Naive thymus-derived CD4-positive, alpha-beta T cell (primary cell): ENCODE measurements around the gene SOX5. TPM values are rescaled to one million over a fixed set of nuclear protein-coding genes. Genes with fewer than 3 reads are reported as not detected.

ENCODE experiments used
- ATAC-seq: fragments of 150-1000 bp; cut with Tn5 transposase; 2 replicates; pipeline ENCODE4 v1.10.0; 2021; ENCODE audit warnings: mild to moderate bottlenecking, moderate library complexity
- CTCF ChIA-PET: fragments of 350-600 bp; sonication (Branson Sonifier 250); formaldehyde crosslinking; loops from one replicate; lab custom pipeline; 2021; ENCODE audit warnings: antibody characterized with exemption; lab: Charles Lee
- POLR2A ChIA-PET: fragments of 350-600 bp; sonication (Branson Sonifier 250); formaldehyde crosslinking; loops from one replicate; lab custom pipeline; 2021; ENCODE audit warnings: antibody characterized with exemption, inconsistent platforms; lab: Charles Lee
- DNase-seq, 9 donors: peaks; one replicate each; pipeline versions ENCODE4 v3.0.0 to v3.0.0-alpha.2; 2020 to 2022; ENCODE audit warnings: mixed read lengths in 1 of 9
- H3K27ac ChIP-seq: one replicate; pipeline ENCODE4 v1.7.0; 2013; ENCODE audit warnings: mild to moderate bottlenecking, low read depth, low read length, moderate library complexity
- H3K27me3 ChIP-seq, 2 donors: one replicate each; pipeline ENCODE4 v1.7.0; 2013; ENCODE audit warnings: low read length in 2 of 2, mild to moderate bottlenecking in 2 of 2, moderate library complexity in 2 of 2; ENCODE audit not compliant: control insufficient read depth in 2 of 2, insufficient read depth in 2 of 2
- H3K36me3 ChIP-seq, 3 experiments: 1 replicate in 2 of 3; 2 replicates in 1 of 3; pipeline ENCODE4 v1.7.0; 2013; ENCODE audit warnings: low read length in 3 of 3, mild to moderate bottlenecking in 3 of 3, moderate library complexity in 1 of 3; ENCODE audit not compliant: insufficient read depth in 3 of 3, control insufficient read depth in 2 of 3
- H3K4me1 ChIP-seq, 2 donors: one replicate each; pipeline ENCODE4 v1.7.0; 2013; ENCODE audit warnings: low read length in 2 of 2, mild to moderate bottlenecking in 2 of 2, moderate library complexity in 1 of 2; ENCODE audit not compliant: control insufficient read depth in 2 of 2, insufficient read depth in 2 of 2
- H3K4me3 ChIP-seq: 2 replicates; pipeline ENCODE4 v1.7.0; 2013; ENCODE audit warnings: mild to moderate bottlenecking, low read length
- H3K9me3 ChIP-seq, 3 experiments: 1 replicate in 2 of 3; 2 replicates in 1 of 3; pipeline ENCODE4 v1.7.0; 2013; ENCODE audit warnings: low read length in 3 of 3; ENCODE audit not compliant: control insufficient read depth in 2 of 3
- H3K27ac Mint-ChIP-seq, 9 donors: one replicate each; pipeline ENCODE4 v1.8.0; 2020 to 2022; ENCODE audit warnings: mixed read lengths in 9 of 9, mild to moderate bottlenecking in 8 of 9, moderate library complexity in 5 of 9, inconsistent platforms in 2 of 9
- H3K27me3 Mint-ChIP-seq, 5 donors: one replicate each; pipeline ENCODE4 v1.8.0; 2021 to 2022; ENCODE audit warnings: mixed read lengths in 5 of 5, mild to moderate bottlenecking in 1 of 5
- H3K36me3 Mint-ChIP-seq, 5 donors: one replicate each; pipeline ENCODE4 v1.8.0; 2020 to 2022; ENCODE audit warnings: mixed read lengths in 5 of 5, mild to moderate bottlenecking in 3 of 5, inconsistent platforms in 1 of 5
- H3K4me1 Mint-ChIP-seq, 7 donors: one replicate each; pipeline ENCODE4 v1.8.0; 2020 to 2022; ENCODE audit warnings: mixed read lengths in 7 of 7, mild to moderate bottlenecking in 3 of 7, inconsistent platforms in 1 of 7
- H3K4me3 Mint-ChIP-seq, 10 donors: one replicate each; pipeline ENCODE4 v1.8.0; 2020 to 2022; ENCODE audit warnings: mild to moderate bottlenecking in 10 of 10, mixed read lengths in 10 of 10, moderate library complexity in 6 of 10, inconsistent platforms in 2 of 10
- H3K9me3 Mint-ChIP-seq, 11 donors: one replicate each; pipeline ENCODE4 v1.8.0; 2020 to 2022; ENCODE audit warnings: mixed read lengths in 11 of 11, mild to moderate bottlenecking in 4 of 11, inconsistent platforms in 1 of 11, moderate library complexity in 1 of 11
- intact Hi-C, 2 donors: fragments of 100-400 bp; cut with micrococcal nuclease; formaldehyde crosslinking; loops; one replicate each; pipeline ENCODE4 v1.15.1; 2023
- polyA plus RNA-seq, 2 donors: library from polyadenylated mRNA; unstranded; fragments of 300-500 nt; fragmentation: Illumina TruSeq; gene quantifications; one replicate each; pipeline ENCODE4 v1.2.3, GENCODE V29; 2021
- total RNA-seq, 6 experiments: library from RNA in 5 of 6; stranded (reverse) in 5 of 6; gene quantifications; 1 replicate in 5 of 6; 2 replicates in 1 of 6; pipeline ENCODE4 v1.2.3 and lab custom pipeline; 2021 to 2026

The SOX5 gene
- total and polyA plus RNA-seq, 7 experiments from 2014 or later: 0.05 TPM; not detected in 6

GRCh38 chr12:23596568-23596967, 352.9 kb downstream of the SOX5 start:
- ATAC-seq (no peak), DNase-seq (no peak)
- POLR2A ChIA-PET: no interaction called here
- Histone ChIP-seq H3K27me3 (no peaks in the 10 kb centered on the region), H3K4me3 (no peak overlapping the region), H3K27ac (no peak overlapping the region), H3K4me1 (no peaks in the 10 kb centered on the region), H3K9me3 (peaks cover 0 to 4% (median 0%) of the 10 kb centered on the region in 3 experiments), H3K36me3 (no peaks in the 10 kb centered on the region)
- CTCF ChIA-PET: no interaction called here
- Mint-ChIP-seq H3K27me3 (no peaks in the 10 kb centered on the region), H3K36me3 (peaks cover 0 to 4% (median 0%) of the 10 kb centered on the region in 5 donors), H3K4me3 (no peak overlapping the region), H3K4me1 (no peaks in the 10 kb centered on the region), H3K27ac (no peak overlapping the region), H3K9me3 (peaks cover 5 to 16% (median 11%) of the 10 kb centered on the region in 11 donors)
- intact Hi-C loops: no loop called here

- Mint-ChIP-seq H3K4me3 (no peak overlapping the region), H3K9me3 (peaks cover 0 to 22% (median 3%) of the 10 kb centered on the region in 11 donors), H3K4me1 (no peaks in the 10 kb centered on the region), H3K36me3 (peaks cover 0 to 4% (median 0%) of the 10 kb centered on the region in 5 donors), H3K27ac (no peak overlapping the region), H3K27me3 (no peaks in the 10 kb centered on the region)
- no peak overlapping the region for H3K4me3 ChIP-seq
- H3K4me1 ChIP-seq: no peaks in the 10 kb centered on the region
- H3K27ac ChIP-seq: no peak overlapping the region
- H3K36me3 ChIP-seq: no peaks in the 10 kb centered on the region
- no peak for ATAC-seq
- intact Hi-C loops: no loop called here
- no peak for DNase-seq
- ChIA-PET CTCF (no interaction called here), POLR2A (no interaction called here)
- H3K27me3 ChIP-seq: no peaks in the 10 kb centered on the region
- no peaks in the 10 kb centered on the region for H3K9me3 ChIP-seq
These were observed 361.5 kb downstream of the SOX5 start for GRCh38 chr12:23587833-23588559.

GRCh38 chr12:23585782-23586163, 363.7 kb downstream of the SOX5 start:
- H3K4me3 Mint-ChIP-seq: no peak overlapping the region
- H3K27ac ChIP-seq: no peak overlapping the region

DNA sequence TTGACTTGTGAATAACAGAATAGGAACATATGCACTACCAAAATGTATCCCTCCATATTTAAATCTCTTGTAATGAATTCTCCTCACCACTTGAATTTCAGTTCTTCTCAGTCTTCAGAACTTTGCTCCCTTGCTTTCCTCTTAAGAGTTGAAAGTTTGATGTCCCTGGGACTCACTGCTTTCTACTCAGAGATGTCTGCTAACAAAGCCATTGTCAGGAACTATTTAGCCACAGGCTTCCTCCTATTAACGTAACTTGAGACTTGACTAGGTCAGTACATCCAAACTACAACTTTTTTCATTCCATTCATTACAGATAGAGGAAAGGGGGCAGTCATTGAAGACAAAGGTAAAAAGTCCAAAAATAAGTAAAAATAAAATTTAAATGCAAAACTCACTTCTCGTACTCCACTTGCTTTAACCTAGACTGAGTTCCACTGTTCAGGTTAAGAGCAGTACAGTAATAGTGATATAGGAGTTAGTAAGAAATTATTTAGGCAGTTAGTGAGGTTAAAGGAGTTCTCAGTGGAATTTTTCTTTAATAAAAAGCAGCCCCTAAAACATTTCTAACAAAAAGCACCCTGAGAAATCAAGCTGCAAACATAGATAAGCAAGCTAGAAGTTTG, 364.2 kb downstream of the SOX5 start:
- no peak overlapping the region for H3K27ac ChIP-seq
- no peaks in the 10 kb centered on the region for H3K27me3 ChIP-seq
- H3K27ac Mint-ChIP-seq: no peak overlapping the region
- no peaks in the 10 kb centered on the region for H3K4me1 Mint-ChIP-seq
- H3K4me1 ChIP-seq: no peaks in the 10 kb centered on the region
- DNase-seq: no peak
- ATAC-seq: no peak
- H3K36me3 Mint-ChIP-seq: peaks cover 0 to 4% (median 0%) of the 10 kb centered on the region in 5 donors
- H3K36me3 ChIP-seq: no peaks in the 10 kb centered on the region
- H3K27me3 Mint-ChIP-seq: no peaks in the 10 kb centered on the region
- intact Hi-C loops: no loop called here
- no peak overlapping the region for H3K4me3 ChIP-seq
- POLR2A ChIA-PET: no interaction called here
- no peak overlapping the region for H3K4me3 Mint-ChIP-seq
- CTCF ChIA-PET: no interaction called here
- no peaks in the 10 kb centered on the region for H3K9me3 ChIP-seq
- peaks cover 0 to 22% (median 3%) of the 10 kb centered on the region in 11 donors for H3K9me3 Mint-ChIP-seq

More at GRCh38 chr12:23585782-23586163, 363.7 kb downstream of the SOX5 start:
- Histone ChIP-seq H3K27me3 (no peaks in the 10 kb centered on the region), H3K36me3 (no peaks in the 10 kb centered on the region), H3K4me1 (no peaks in the 10 kb centered on the region), H3K4me3 (no peak overlapping the region), H3K9me3 (no peaks in the 10 kb centered on the region)
- no peaks in the 10 kb centered on the region for H3K4me1 Mint-ChIP-seq
- H3K9me3 Mint-ChIP-seq: peaks cover 0 to 22% (median 3%) of the 10 kb centered on the region in 11 donors
- H3K27me3 Mint-ChIP-seq: no peaks in the 10 kb centered on the region
- peaks cover 0 to 4% (median 0%) of the 10 kb centered on the region in 5 donors for H3K36me3 Mint-ChIP-seq
- CTCF ChIA-PET: no interaction called here
- intact Hi-C loops: no loop called here
- ATAC-seq (no peak), DNase-seq (no peak)
- no peak overlapping the region for H3K27ac Mint-ChIP-seq
- POLR2A ChIA-PET: no interaction called here

- intact Hi-C loops: no loop called here
- no peaks in the 10 kb centered on the region for H3K27me3 Mint-ChIP-seq
These were observed 367.6 kb downstream of the SOX5 start for GRCh38 chr12:23581913-23582312.

DNA sequence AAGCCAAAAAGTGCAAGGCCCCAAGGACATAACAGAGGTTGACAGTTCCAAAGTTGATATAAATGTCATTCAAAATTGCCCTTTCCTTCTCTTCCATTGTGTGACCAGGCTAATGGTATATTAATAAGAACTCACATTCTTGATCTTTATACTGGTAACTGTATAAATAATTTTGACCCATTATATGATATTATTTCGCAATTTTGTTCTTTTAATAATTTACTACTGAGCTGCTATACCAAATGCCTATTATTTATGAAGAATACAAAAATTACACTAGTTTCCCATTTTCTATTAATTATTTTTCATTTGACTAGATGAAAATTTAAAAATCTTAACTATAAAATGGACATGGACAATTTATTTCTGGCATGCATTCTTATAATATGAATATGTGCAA, 370.2 kb downstream of the SOX5 start:
- ATAC-seq (no peak), DNase-seq (no peak)
- Mint-ChIP-seq H3K4me1 (no peaks in the 10 kb centered on the region), H3K27ac (no peak overlapping the region), H3K9me3 (peaks cover 0 to 11% (median 0%) of the 10 kb centered on the region in 11 donors), H3K36me3 (peaks cover 0 to 4% (median 0%) of the 10 kb centered on the region in 5 donors), H3K4me3 (no peak overlapping the region), H3K27me3 (no peaks in the 10 kb centered on the region)
- ChIA-PET CTCF (no interaction called here), POLR2A (no interaction called here)
- Histone ChIP-seq H3K27me3 (no peaks in the 10 kb centered on the region), H3K4me1 (no peaks in the 10 kb centered on the region), H3K9me3 (no peaks in the 10 kb centered on the region), H3K27ac (no peak overlapping the region), H3K4me3 (no peak overlapping the region), H3K36me3 (no peaks in the 10 kb centered on the region)
- intact Hi-C loops: no loop called here

More at GRCh38 chr12:23581913-23582312, 367.6 kb downstream of the SOX5 start:
- Histone ChIP-seq H3K36me3 (no peaks in the 10 kb centered on the region), H3K4me1 (no peaks in the 10 kb centered on the region), H3K27me3 (no peaks in the 10 kb centered on the region), H3K4me3 (no peak overlapping the region), H3K27ac (no peak overlapping the region), H3K9me3 (no peaks in the 10 kb centered on the region)
- no peaks in the 10 kb centered on the region for H3K4me1 Mint-ChIP-seq
- ATAC-seq: no peak
- peaks cover 0 to 4% (median 0%) of the 10 kb centered on the region in 5 donors for H3K36me3 Mint-ChIP-seq
- H3K27ac Mint-ChIP-seq: no peak overlapping the region
- DNase-seq: no peak
- POLR2A ChIA-PET: no interaction called here
- peaks cover 0 to 12% (median 3%) of the 10 kb centered on the region in 11 donors for H3K9me3 Mint-ChIP-seq
- H3K4me3 Mint-ChIP-seq: no peak overlapping the region
- CTCF ChIA-PET: no interaction called here
